HuH-7.5 (cell line): ENCODE data around the gene DMRTB1.
"Not testable (repeated sequence)": the region's sequence is repeated elsewhere in the genome, so short reads cannot be mapped to it uniquely, and the experiment has no call there.

Experiments
- DNase-seq: peaks from one replicate; pipeline ENCODE4 v3.0.0; 2011; ENCODE audit warnings: low spot score

The DMRTB1 gene

GRCh38 chr1:53459321-53460175 lies at the start of gene DMRTB1:
TSS of gene DMRTB1 (plus strand) at chr1:53459399. CDS start at chr1:53459454, 55 bp downstream.
- no peak for DNase-seq

GRCh38 chr1:53409695-53410094 lies 49.5 kb upstream of the DMRTB1 start:
- DNase-seq: no peak

- DNase-seq: no peak
These were observed 49.1 kb upstream of the DMRTB1 start for GRCh38 chr1:53410100-53410541.

GRCh38 chr1:53410701-53411100 lies 48.5 kb upstream of the DMRTB1 start:
- no peak for DNase-seq

- DNase-seq: no peak
These were observed 47.6 kb upstream of the DMRTB1 start for GRCh38 chr1:53411541-53412152.

- DNase-seq: no peak
These were observed 46.7 kb upstream of the DMRTB1 start for GRCh38 chr1:53412285-53413174.

- no peak for DNase-seq
These were observed 45.8 kb upstream of the DMRTB1 start for GRCh38 chr1:53413175-53414001.

GRCh38 chr1:53414632-53415031 lies 44.6 kb upstream of the DMRTB1 start:
- DNase-seq: no peak

- DNase-seq: no peak
These were observed 43.8 kb upstream of the DMRTB1 start for GRCh38 chr1:53415432-53415831.

GRCh38 chr1:53416269-53416813 lies 42.9 kb upstream of the DMRTB1 start:
- no peak for DNase-seq

- no peak for DNase-seq
These were observed 42.1 kb upstream of the DMRTB1 start for GRCh38 chr1:53417074-53417511.

- no peak for DNase-seq
These were observed 40.2 kb upstream of the DMRTB1 start for GRCh38 chr1:53419034-53419433.

- no peak for DNase-seq
These were observed 38.9 kb upstream of the DMRTB1 start for GRCh38 chr1:53420341-53420740.

GRCh38 chr1:53421208-53421607 lies 38.0 kb upstream of the DMRTB1 start:
- no peak for DNase-seq

- no peak for DNase-seq
These were observed 28.9 kb upstream of the DMRTB1 start for GRCh38 chr1:53430261-53430660.

GRCh38 chr1:53430779-53431178 lies 28.4 kb upstream of the DMRTB1 start:
- no peak for DNase-seq

- DNase-seq: no peak
These were observed 28.0 kb upstream of the DMRTB1 start for GRCh38 chr1:53431244-53431643.

- DNase-seq: no peak
These were observed 27.2 kb upstream of the DMRTB1 start for GRCh38 chr1:53431805-53432565.

- DNase-seq: no peak
These were observed 26.6 kb upstream of the DMRTB1 start for GRCh38 chr1:53432611-53433010.

- not testable (repeated sequence) for DNase-seq
These were observed 24.7 kb upstream of the DMRTB1 start for GRCh38 chr1:53434405-53435007.
